HEK293T (cell line): ENCODE data around the gene BCL2.

Source experiments
- BHLHE40 ChIP-seq: fragments of 450-650 bp; IDR thresholded peaks from 2 replicates; pipeline ENCODE4 v1.6.1; 2016; ENCODE audit warnings: mild to moderate bottlenecking, moderate library complexity, borderline replicate concordance
- ELF4 ChIP-seq: fragments of 450-650 bp; IDR thresholded peaks from 2 replicates; pipeline ENCODE4 v1.6.1; 2017; ENCODE audit warnings: antibody characterized with exemption
- NFRKB ChIP-seq: fragments of 450-650 bp; IDR thresholded peaks from 2 replicates; pipeline ENCODE4 v1.6.1; 2016; ENCODE audit warnings: mild to moderate bottlenecking, moderate library complexity
- PKNOX1 ChIP-seq: fragments of 450-650 bp; IDR thresholded peaks from 2 replicates; pipeline ENCODE4 v1.6.1; 2016
- TARDBP ChIP-seq: fragments of 450-650 bp; IDR thresholded peaks from 2 replicates; pipeline ENCODE4 v1.6.1; 2016
- ZNF384 ChIP-seq: fragments of 450-650 bp; IDR thresholded peaks from 2 replicates; pipeline ENCODE4 v1.6.1; 2016

- no peak for TF ChIP-seq NFRKB
- no peak for TF ChIP-seq ZNF384
- TF ChIP-seq TARDBP: no peak
- TF ChIP-seq PKNOX1: no peak
- TF ChIP-seq ELF4: no peak
- TF ChIP-seq BHLHE40: no peak
Observed at GRCh38 chr18:63298400-63299365, 20.9 kb downstream of the BCL2 start.
